GM10266 (cell line): ENCODE measurements around the gene ARMC5.

ENCODE experiments used
- DNase-seq: peaks from one replicate; pipeline ENCODE4 v3.0.0; 2012; ENCODE audit errors: extremely low spot score
- TF ChIP-seq, protein P1 (sequence below): IDR thresholded peaks from 2 replicates; pipeline ENCODE4 v1.5.1; 2012; ENCODE audit warnings: mild to moderate bottlenecking, low read depth; ENCODE audit not compliant: control insufficient read depth, insufficient read depth; ENCODE audit errors: missing control alignments

ARMC5 gene

DNA sequence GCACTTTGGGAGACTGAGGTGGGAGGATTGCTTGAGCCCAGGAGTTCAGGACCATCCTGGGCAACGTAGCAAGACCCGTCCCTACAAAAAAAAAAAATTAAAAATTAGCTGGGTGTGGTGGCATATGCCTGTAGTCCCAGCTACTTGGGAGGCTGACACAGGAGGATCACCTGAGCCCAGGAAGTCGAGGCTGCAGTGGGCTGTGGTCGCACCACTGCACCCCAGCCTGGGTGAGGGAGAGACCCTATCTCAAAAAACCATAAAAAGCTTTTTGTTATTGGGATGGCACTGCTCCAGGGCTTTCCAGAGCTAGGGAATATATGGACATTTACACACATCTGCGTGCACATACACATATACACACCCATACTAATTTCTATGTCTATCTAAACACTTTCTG lies 8.1 kb upstream of the ARMC5 start:
- TF ChIP-seq, protein P1, sequence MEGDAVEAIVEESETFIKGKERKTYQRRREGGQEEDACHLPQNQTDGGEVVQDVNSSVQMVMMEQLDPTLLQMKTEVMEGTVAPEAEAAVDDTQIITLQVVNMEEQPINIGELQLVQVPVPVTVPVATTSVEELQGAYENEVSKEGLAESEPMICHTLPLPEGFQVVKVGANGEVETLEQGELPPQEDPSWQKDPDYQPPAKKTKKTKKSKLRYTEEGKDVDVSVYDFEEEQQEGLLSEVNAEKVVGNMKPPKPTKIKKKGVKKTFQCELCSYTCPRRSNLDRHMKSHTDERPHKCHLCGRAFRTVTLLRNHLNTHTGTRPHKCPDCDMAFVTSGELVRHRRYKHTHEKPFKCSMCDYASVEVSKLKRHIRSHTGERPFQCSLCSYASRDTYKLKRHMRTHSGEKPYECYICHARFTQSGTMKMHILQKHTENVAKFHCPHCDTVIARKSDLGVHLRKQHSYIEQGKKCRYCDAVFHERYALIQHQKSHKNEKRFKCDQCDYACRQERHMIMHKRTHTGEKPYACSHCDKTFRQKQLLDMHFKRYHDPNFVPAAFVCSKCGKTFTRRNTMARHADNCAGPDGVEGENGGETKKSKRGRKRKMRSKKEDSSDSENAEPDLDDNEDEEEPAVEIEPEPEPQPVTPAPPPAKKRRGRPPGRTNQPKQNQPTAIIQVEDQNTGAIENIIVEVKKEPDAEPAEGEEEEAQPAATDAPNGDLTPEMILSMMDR, result no peak
- DNase-seq, result no peak

GRCh38 chr16:31451681-31452351 lies 7.5 kb upstream of the ARMC5 start:
- no peak for DNase-seq
- TF ChIP-seq, protein P1, result peak; percentile 6

- no peak for DNase-seq
- TF ChIP-seq, protein P1, result no peak
Measured at GRCh38 chr16:31452631-31453106, 6.6 kb upstream of the ARMC5 start.

DNA sequence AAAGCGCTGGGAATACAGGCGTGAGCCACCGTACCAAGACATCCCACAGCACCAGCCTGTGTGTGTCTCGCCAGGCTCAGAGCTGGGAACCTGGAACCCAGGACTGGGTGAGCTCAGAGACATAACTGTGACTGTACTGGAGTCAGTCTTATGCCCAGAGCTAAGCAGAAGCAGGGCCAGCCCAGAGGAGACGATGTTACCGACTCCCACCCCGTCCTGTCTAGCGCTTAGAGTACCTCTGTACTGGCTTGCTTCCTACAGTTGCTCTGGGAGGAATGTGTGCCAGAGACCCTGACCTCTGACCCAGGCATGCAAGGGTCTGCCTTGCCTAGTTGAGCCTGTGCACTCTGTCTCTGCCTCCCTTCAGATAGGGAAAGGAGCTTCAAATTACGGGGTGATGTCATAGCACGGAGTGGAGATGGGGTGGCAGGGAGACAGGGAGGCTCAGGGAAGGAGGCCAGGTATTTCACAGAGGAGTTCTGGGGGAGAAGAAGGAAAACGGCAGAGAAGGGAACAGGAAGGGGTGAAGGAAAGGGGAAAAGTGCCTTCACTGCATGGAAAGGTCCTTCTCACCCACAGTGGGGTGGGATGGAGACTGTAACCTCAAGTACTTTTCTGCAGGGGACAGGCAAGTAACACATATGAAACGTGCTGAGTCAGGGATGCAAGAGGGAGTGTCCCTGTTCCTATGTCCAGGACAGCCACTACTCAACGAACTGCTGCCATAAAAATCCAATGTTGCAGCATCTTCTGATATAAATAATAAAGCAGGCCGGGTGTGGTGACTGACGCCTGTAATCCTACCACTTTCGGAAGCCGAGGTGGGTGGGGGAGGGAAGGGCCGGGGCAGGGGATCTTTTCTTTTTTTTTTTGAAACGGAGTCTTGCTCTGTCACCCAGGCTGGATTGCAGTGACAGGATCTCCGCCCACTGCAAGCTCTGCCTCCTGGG lies 5.8 kb upstream of the ARMC5 start:
- TF ChIP-seq, protein P1, result no peak
- no peak for DNase-seq

DNA sequence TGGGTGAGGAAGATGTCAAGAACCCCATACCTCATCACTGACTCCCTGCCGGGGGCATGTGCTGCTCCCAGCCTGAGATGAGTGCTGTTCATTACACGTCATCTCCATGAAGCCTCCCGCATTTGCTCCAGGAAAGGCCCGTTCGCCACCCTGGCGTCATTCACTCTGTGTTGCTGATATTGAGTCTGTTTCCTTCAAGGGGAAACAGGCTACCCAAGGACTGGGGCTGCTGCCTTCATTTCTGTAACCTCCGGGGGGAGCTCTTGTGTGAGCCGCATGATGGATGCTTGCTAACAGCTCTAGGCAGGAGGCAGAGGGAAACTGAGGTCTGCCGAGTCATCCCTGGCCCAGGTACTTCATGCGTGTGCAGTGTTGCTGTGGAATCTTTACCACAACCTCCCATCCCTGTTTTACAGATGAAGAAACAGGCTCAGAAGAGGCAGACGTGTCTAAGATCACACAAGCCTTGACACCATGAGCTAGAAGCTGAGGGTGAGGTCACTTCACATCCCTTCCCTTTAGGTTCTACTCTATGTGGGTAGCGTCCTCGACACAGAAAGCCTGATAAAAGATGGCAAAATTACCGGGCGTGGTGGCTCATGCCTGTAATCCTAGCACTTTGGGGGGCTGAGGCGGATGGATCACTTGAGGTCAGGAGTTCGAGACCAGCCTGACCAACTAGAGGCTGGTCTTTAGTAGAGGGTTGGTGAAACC lies 3.5 kb upstream of the ARMC5 start:
- TF ChIP-seq, protein P1, result peak; percentile 46
- no peak for DNase-seq

GRCh38 chr16:31456988-31457360 lies 2.3 kb upstream of the ARMC5 start:
- no peak for DNase-seq
- TF ChIP-seq, protein P1, result no peak
